ENCODE data around the gene CA10.
A peak's percentile ranks its signal among the peaks of the same experiment; 100 is the strongest.

The CA10 gene

GRCh38 chr17:52024300-52024870 is 134.1 kb downstream of the CA10 start:
- peak; percentile 53; the same call in 1 of the 2 replicates for TF ChIP-seq TCF4 (CRISPR knock-in tag; IDR thresholded peaks at IDR 0.05; ENCODE audit: borderline replicate concordance)
- peak; percentile 61 for TF ChIP-seq ISL1 (CRISPR knock-in tag; IDR thresholded peaks at IDR 0.05)
- no peak for TF ChIP-seq TSHZ2 (CRISPR knock-in tag; IDR thresholded peaks at IDR 0.05)
- no peak for TF ChIP-seq ZNF70 (CRISPR knock-in tag; IDR thresholded peaks at IDR 0.05)

GRCh38 chr17:52011064-52011463 is 147.4 kb downstream of the CA10 start:
- no peak for ATAC-seq
- no peak for TF ChIP-seq SNAI2 (CRISPR knock-in tag; IDR thresholded peaks at IDR 0.05)
- TF ChIP-seq TCF4 (CRISPR knock-in tag; IDR thresholded peaks at IDR 0.05; ENCODE audit: borderline replicate concordance), result no peak
- TF ChIP-seq ZFP3 (CRISPR knock-in tag; IDR thresholded peaks at IDR 0.05), result no peak
- TF ChIP-seq RARB (CRISPR knock-in tag; IDR thresholded peaks at IDR 0.05), result no peak
- no peak for TF ChIP-seq TOX (CRISPR knock-in tag; IDR thresholded peaks at IDR 0.05; ENCODE audit: borderline replicate concordance)
- TF ChIP-seq CSRNP3 (CRISPR knock-in tag; IDR thresholded peaks at IDR 0.05), result no peak
- TF ChIP-seq TSHZ2 (CRISPR knock-in tag; IDR thresholded peaks at IDR 0.05), result no peak
- no peak for TF ChIP-seq POU6F1 (CRISPR knock-in tag; IDR thresholded peaks at IDR 0.05; ENCODE audit: borderline replicate concordance, low read depth)
- no peak for TF ChIP-seq ARNTL (CRISPR knock-in tag; IDR thresholded peaks at IDR 0.05; ENCODE audit: borderline replicate concordance, low read depth)
- TF ChIP-seq ZNF8 (CRISPR knock-in tag; IDR thresholded peaks at IDR 0.05), result no peak
- TF ChIP-seq ISL1 (CRISPR knock-in tag; IDR thresholded peaks at IDR 0.05), result no peak
- no peak for TF ChIP-seq ZNF565 (CRISPR knock-in tag; conservative IDR thresholded peaks at IDR 0.05; ENCODE audit: low read depth)

More at GRCh38 chr17:52024300-52024870, 134.1 kb downstream of the CA10 start:
- no peak for ATAC-seq

GRCh38 chr17:51999654-52000053 is 158.9 kb downstream of the CA10 start:
- no peak for ATAC-seq
- TF ChIP-seq TCF4 (CRISPR knock-in tag; IDR thresholded peaks at IDR 0.05; ENCODE audit: borderline replicate concordance) (no peak), SNAI2 (CRISPR knock-in tag; IDR thresholded peaks at IDR 0.05) (no peak), ISL1 (CRISPR knock-in tag; IDR thresholded peaks at IDR 0.05) (no peak)

GRCh38 chr17:51997723-51998122 is 160.8 kb downstream of the CA10 start:
- no peak for TF ChIP-seq BACH2 (CRISPR knock-in tag; IDR thresholded peaks at IDR 0.05; ENCODE audit: borderline replicate concordance)
- TF ChIP-seq ZFP30 (CRISPR knock-in tag; IDR thresholded peaks at IDR 0.05), result no peak
- no peak for TF ChIP-seq ZNF70 (CRISPR knock-in tag; IDR thresholded peaks at IDR 0.05)
- no peak for TF ChIP-seq PPARA (CRISPR knock-in tag; IDR thresholded peaks at IDR 0.05; ENCODE audit: borderline replicate concordance)
- TF ChIP-seq CSDC2 (CRISPR knock-in tag; IDR thresholded peaks at IDR 0.05), result no peak
- no peak for ATAC-seq
